Smooth muscle cell (in vitro differentiated cells): ENCODE data around the gene CGB7. TPM values are rescaled to one million over a fixed set of nuclear protein-coding genes. Genes with fewer than 3 reads are reported as not detected.

Experiments used
- DNase-seq: peaks from one replicate; lab custom pipeline; 2025; ENCODE audit not compliant: unreplicated experiment; lab: John Stamatoyannopoulos, UW
- H2AFZ ChIP-seq: fragments of 200-600 bp; sonication (generic); 2 replicates; pipeline ENCODE4 v1.6.0; 2016; ENCODE audit warnings: antibody characterized with exemption, low read depth, mild to moderate bottlenecking
- H3F3A ChIP-seq: fragments of 200-600 bp; sonication (generic); 2 replicates; pipeline ENCODE4 v1.6.0; 2017; ENCODE audit warnings: antibody characterized with exemption, low read depth
- H3K27ac ChIP-seq: fragments of 200-600 bp; sonication (generic); 2 replicates; pipeline ENCODE4 v1.5.1; 2016; ENCODE audit warnings: low read depth, mild to moderate bottlenecking
- H3K27me3 ChIP-seq: fragments of 200-600 bp; sonication (generic); 2 replicates; pipeline ENCODE4 v1.6.1; 2016; ENCODE audit warnings: low read depth, mild to moderate bottlenecking
- H3K36me3 ChIP-seq: fragments of 200-600 bp; sonication (generic); 2 replicates; pipeline ENCODE4 v1.5.1; 2016; ENCODE audit warnings: low read depth
- H3K4me1 ChIP-seq: fragments of 200-600 bp; sonication (generic); 2 replicates; pipeline ENCODE4 v1.5.1; 2016; ENCODE audit warnings: low read depth
- H3K4me2 ChIP-seq: fragments of 200-600 bp; sonication (generic); 2 replicates; pipeline ENCODE4 v1.6.0; 2016; ENCODE audit warnings: mild to moderate bottlenecking
- H3K4me3 ChIP-seq: fragments of 200-600 bp; sonication (generic); 2 replicates; pipeline ENCODE4 v1.5.1; 2016; ENCODE audit warnings: mild to moderate bottlenecking
- H3K79me2 ChIP-seq: fragments of 200-600 bp; sonication (generic); 2 replicates; pipeline ENCODE4 v1.6.0; 2016; ENCODE audit warnings: low read depth, mild to moderate bottlenecking
- H3K9ac ChIP-seq: fragments of 200-600 bp; sonication (generic); 2 replicates; pipeline ENCODE4 v1.6.0; 2016; ENCODE audit warnings: low read depth
- H3K9me3 ChIP-seq: fragments of 200-600 bp; sonication (generic); replicated peaks from 2 replicates; pipeline ENCODE4 v1.5.1; 2016; ENCODE audit warnings: low read depth
- H4K20me1 ChIP-seq: fragments of 200-600 bp; sonication (generic); 2 replicates; pipeline ENCODE4 v1.6.0; 2016; ENCODE audit warnings: low read depth
- CTCF ChIP-seq: fragments of 200-600 bp; sonication (generic); IDR thresholded peaks from 2 replicates; pipeline ENCODE4 v1.5.1; 2017; ENCODE audit warnings: borderline replicate concordance, mild to moderate bottlenecking, antibody characterized with exemption; ENCODE audit not compliant: insufficient read depth, poor library complexity, severe bottlenecking
- WGBS: methylation state at CpG from one replicate; pipeline ENCODE4 v1.1.7; 2016; ENCODE audit warnings: low lambda C conversion rate; 5-methylcytosine and 5-hydroxymethylcytosine counted together
- polyA plus RNA-seq: library from polyadenylated mRNA; unstranded; fragments of >200 nt; fragmentation: Nextera tagmentation; extraction: Ambion mirVana; gene quantifications from 2 replicates; pipeline ENCODE4 v1.2.1, GENCODE V29; 2016
- total RNA-seq: library from RNA; depleted of rRNA; stranded (reverse); fragments of >200 nt; gene quantifications from 2 replicates; pipeline ENCODE4 v1.2.3, GENCODE V29; 2014

Gene CGB7
- total and polyA plus RNA-seq, 2 experiments from 2014 or later = 2.0 to 2.5 TPM

DNA sequence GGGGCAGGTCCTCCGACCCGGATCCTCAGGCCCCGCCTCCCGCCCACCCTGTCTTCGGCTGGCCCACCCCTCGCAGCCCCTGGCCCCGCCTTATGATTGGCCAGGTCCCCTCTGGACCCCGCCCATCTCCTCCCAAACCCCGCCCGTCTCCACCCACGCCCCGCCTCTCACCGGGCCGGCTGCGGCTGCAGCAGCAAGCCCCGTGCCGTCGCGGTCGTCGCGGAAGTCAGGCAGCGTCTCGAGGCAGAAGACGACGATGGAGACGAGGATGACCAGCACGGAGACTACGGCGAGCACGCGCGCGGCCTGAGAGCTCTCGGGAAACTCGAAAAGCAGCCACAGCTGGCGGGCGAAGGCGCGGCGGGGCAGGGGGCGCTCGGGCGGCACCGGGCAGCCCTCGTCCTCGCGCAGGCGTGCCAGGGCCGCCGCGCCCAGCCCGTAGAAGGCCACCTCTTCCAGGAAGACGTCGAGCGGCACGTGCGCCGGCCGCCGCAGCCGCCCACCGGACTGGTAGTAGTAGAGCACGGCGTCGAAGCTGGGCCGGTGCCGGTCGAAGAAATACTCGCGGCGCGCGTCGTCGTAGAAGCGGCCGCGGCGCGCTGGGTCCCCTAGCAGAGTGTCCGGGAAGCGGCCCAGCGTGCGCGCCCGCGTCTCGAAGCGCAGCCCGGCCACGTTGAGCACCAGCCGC lies 14.5 kb upstream of the CGB7 start:
- no peak overlapping the region for H3K27ac ChIP-seq
- WGBS = 14% methylated on average over 77 of the region's 93 CpGs
- H4K20me1 ChIP-seq = no peaks in the 10 kb centered on the region
- no peaks in the 10 kb centered on the region for H3F3A ChIP-seq
- no peaks in the 10 kb centered on the region for H3K4me1 ChIP-seq
- no peak for DNase-seq
- H2AFZ ChIP-seq = no peak overlapping the region
- no peak for TF ChIP-seq CTCF
- H3K36me3 ChIP-seq = no peaks in the 10 kb centered on the region
- peak overlapping the region; percentile 74 for H3K4me2 ChIP-seq
- H3K27me3 ChIP-seq = peaks cover 29% of the 10 kb centered on the region
- H3K9me3 ChIP-seq = no peaks in the 10 kb centered on the region
- H3K4me3 ChIP-seq = no peak overlapping the region
- no peaks in the 10 kb centered on the region for H3K79me2 ChIP-seq
- H3K9ac ChIP-seq = no peak overlapping the region

- Histone ChIP-seq H3K9ac (no peak overlapping the region), H3K4me1 (peaks cover 4% of the 10 kb centered on the region), H4K20me1 (no peaks in the 10 kb centered on the region), H3K79me2 (no peaks in the 10 kb centered on the region), H3K4me2 (no peak overlapping the region), H3K36me3 (no peaks in the 10 kb centered on the region), H2AFZ (no peak overlapping the region), H3K27me3 (peaks cover 29% of the 10 kb centered on the region), H3K9me3 (no peaks in the 10 kb centered on the region), H3K4me3 (no peak overlapping the region), H3K27ac (no peak overlapping the region), H3F3A (no peaks in the 10 kb centered on the region)
- DNase-seq = no peak
- TF ChIP-seq CTCF = no peak
- 96% methylated on average over 21 of the region's 21 CpGs for WGBS
Measured at GRCh38 chr19:49070416-49070815, 12.9 kb upstream of the CGB7 start.

DNA sequence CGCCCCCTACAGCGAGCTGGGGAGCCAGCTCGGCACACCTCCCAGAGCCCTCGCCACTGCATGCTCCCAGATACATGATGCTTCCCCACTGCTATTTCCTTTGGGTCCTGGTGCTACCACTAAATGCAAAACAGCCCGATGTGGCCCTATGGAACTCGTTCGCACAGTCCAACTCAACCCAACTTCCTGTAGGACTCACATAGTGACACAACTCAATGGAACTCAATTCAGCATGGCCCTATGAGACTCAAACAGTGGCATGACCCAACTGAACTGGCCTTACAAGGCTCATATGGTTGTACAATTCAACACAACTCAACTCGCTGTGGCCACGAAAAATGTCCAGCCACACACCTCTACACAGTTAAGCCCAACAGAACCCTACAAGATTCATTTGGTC lies 11.5 kb upstream of the CGB7 start:
- Histone ChIP-seq H3K9me3 (no peaks in the 10 kb centered on the region), H3F3A (no peaks in the 10 kb centered on the region), H3K4me2 (no peak overlapping the region), H3K4me1 (peaks cover 16% of the 10 kb centered on the region), H3K79me2 (no peaks in the 10 kb centered on the region), H3K27me3 (peaks cover 29% of the 10 kb centered on the region), H4K20me1 (no peaks in the 10 kb centered on the region), H3K9ac (no peak overlapping the region), H3K27ac (no peak overlapping the region), H3K36me3 (no peaks in the 10 kb centered on the region), H2AFZ (no peak overlapping the region), H3K4me3 (no peak overlapping the region)
- WGBS = 96% methylated on average over 9 of the region's 9 CpGs
- DNase-seq = no peak
- no peak for TF ChIP-seq CTCF

DNA sequence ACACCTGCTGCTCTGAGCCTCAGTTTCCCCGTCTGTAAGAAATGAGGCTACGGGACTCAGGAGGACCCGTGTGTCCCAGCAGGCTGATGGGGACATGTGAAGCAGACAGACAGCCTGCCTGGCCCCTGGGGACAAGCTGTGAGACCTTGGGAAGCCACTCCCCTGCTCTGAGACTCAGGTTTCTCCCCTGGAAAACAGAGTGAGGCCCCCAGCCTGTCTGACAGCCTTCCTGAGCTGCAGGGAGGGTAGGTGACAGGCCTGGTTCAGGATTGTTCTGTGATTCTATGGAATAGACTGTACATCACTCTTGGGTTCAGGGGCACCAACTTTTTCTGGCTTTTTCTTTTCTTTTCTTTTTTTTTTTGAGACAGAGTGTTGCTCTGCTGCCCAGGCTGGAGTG lies 10.0 kb upstream of the CGB7 start:
- H3K9ac ChIP-seq = no peak overlapping the region
- peaks cover 15% of the 10 kb centered on the region for H3K27me3 ChIP-seq
- H3F3A ChIP-seq = no peaks in the 10 kb centered on the region
- no peaks in the 10 kb centered on the region for H3K79me2 ChIP-seq
- no peak overlapping the region for H2AFZ ChIP-seq
- H4K20me1 ChIP-seq = no peaks in the 10 kb centered on the region
- no peak for TF ChIP-seq CTCF
- WGBS = 62% methylated on average over 3 of the region's 3 CpGs
- H3K36me3 ChIP-seq = no peaks in the 10 kb centered on the region
- no peaks in the 10 kb centered on the region for H3K9me3 ChIP-seq
- H3K4me3 ChIP-seq = no peak overlapping the region
- H3K4me1 ChIP-seq = peaks cover 16% of the 10 kb centered on the region
- H3K4me2 ChIP-seq = no peak overlapping the region
- no peak overlapping the region for H3K27ac ChIP-seq
- DNase-seq = no peak
